Erythroblast (primary cell): ENCODE data around the gene SULT1E1.

ENCODE experiments used
- GATA1 ChIP-seq: IDR thresholded peaks from 2 replicates; pipeline ENCODE4 v1.6.1; 2011; ENCODE audit warnings: low read depth, mild to moderate bottlenecking, control low read depth, low read length, moderate library complexity
- POLR2A ChIP-seq: IDR thresholded peaks from 2 replicates; pipeline ENCODE4 v1.6.1; 2011; ENCODE audit warnings: mild to moderate bottlenecking, low read length

DNA sequence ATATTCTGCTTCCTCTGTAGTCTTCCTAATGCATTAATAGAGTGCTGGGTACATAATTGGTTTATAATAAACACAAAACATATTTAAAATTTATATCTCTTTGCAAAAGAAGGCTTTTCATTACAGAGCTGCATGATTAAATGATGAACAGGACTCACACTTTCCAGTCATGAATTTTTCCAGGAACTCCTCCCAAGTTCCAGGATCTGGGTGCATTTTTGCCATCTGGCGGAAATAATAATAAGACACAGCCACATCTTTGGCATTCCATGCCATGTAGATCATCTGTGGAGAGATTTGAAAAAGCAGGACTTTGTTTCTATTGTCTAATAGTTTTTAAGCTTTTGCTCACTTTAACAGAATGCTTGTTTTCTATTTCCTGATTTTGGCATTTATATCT lies 59.3 kb downstream of the SULT1E1 start:
- TF ChIP-seq POLR2A (no peak), GATA1 (no peak)
